SK-N-SH (cell line): ENCODE data around the gene KCTD19. TPM values are rescaled to one million over a fixed set of nuclear protein-coding genes. Genes with fewer than 3 reads are reported as not detected.
"Not testable (repeated sequence)": the region's sequence is repeated elsewhere in the genome, so short reads cannot be mapped to it uniquely, and the experiment has no call there.

Source experiments
- CTCF ChIA-PET: fragments of 300-600, 350-600 bp; formaldehyde crosslinking; extraction: SDS; loops from one replicate; lab custom pipeline; 2021; lab: Yijun Ruan, JAX
- POLR2A ChIA-PET: fragments of 350-600 bp; sonication (Branson Sonifier 250); formaldehyde crosslinking; extraction: SDS; loops from one replicate; lab custom pipeline; 2020; ENCODE audit warnings: antibody characterized with exemption, inconsistent platforms; lab: Yijun Ruan, JAX
- DNase-seq: peaks from one replicate; pipeline ENCODE4 v3.0.0; 2012
- H2AFZ ChIP-seq: fragments of 200-600 bp; sonication (generic); 2 replicates; pipeline ENCODE4 v1.8.1; 2016; ENCODE audit warnings: antibody characterized with exemption, mild to moderate bottlenecking, low read depth
- H3F3A ChIP-seq: fragments of 200-600 bp; sonication (generic); replicated peaks from 2 replicates; pipeline ENCODE3; 2016; ENCODE audit warnings: antibody characterized with exemption, mild to moderate bottlenecking; ENCODE audit not compliant: insufficient read depth
- H3K27ac ChIP-seq, 2 experiments: fragments of 200-500 bp in 1 of 2; fragments of 200-600 bp in 1 of 2; sonication (Bioruptor generic) in 1 of 2; sonication (generic), shearing (Covaris generic) in 1 of 2; 2 replicates each; pipeline versions ENCODE4 v1.5.1 to v1.6.1; 2014 to 2016; ENCODE audit warnings: low read depth in 2 of 2, inconsistent platforms in 1 of 2, low read length in 1 of 2, mild to moderate bottlenecking in 1 of 2, mixed read lengths in 1 of 2
- H3K27me3 ChIP-seq: fragments of 200-600 bp; sonication (generic), shearing (Covaris generic); 2 replicates; pipeline ENCODE4 v1.6.1; 2016; ENCODE audit warnings: mixed run types; ENCODE audit not compliant: insufficient read depth
- H3K36me3 ChIP-seq, 2 experiments: fragments of 200-500 bp in 1 of 2; fragments of 200-600 bp in 1 of 2; sonication (Bioruptor generic) in 1 of 2; sonication (generic) in 1 of 2; replicated peaks in 1 of 2; 2 replicates each; pipeline versions ENCODE3 to v1.5.1; 2014 to 2016; ENCODE audit warnings: low read length in 1 of 2, mild to moderate bottlenecking in 1 of 2; ENCODE audit not compliant: insufficient read depth in 2 of 2, control insufficient read depth in 1 of 2
- H3K4me1 ChIP-seq, 2 experiments: fragments of 200-500 bp in 1 of 2; fragments of 200-600 bp in 1 of 2; sonication (Bioruptor generic) in 1 of 2; sonication (generic), shearing (Covaris generic) in 1 of 2; 2 replicates each; pipeline versions ENCODE4 v1.5.1 to v1.6.1; 2014 to 2016; ENCODE audit warnings: low read depth in 1 of 2, low read length in 1 of 2, mixed run types in 1 of 2; ENCODE audit not compliant: insufficient read depth in 2 of 2, control insufficient read depth in 1 of 2
- H3K4me2 ChIP-seq: fragments of 200-600 bp; sonication (generic), shearing (Covaris generic); 2 replicates; pipeline ENCODE4 v1.6.1; 2017; ENCODE audit warnings: mixed run types
- H3K4me3 ChIP-seq, 2 experiments: fragments of 200-500 bp in 1 of 2; fragments of 200-600 bp in 1 of 2; sonication (Bioruptor generic) in 1 of 2; sonication (generic), shearing (Covaris generic) in 1 of 2; 2 replicates each; pipeline versions ENCODE4 v1.5.1 to v1.8.1; 2014 to 2016; ENCODE audit warnings: low read depth in 2 of 2, inconsistent platforms in 1 of 2, low read length in 1 of 2, mild to moderate bottlenecking in 1 of 2, mixed read lengths in 1 of 2, moderate library complexity in 1 of 2
- H3K79me2 ChIP-seq: fragments of 200-600 bp; sonication (generic); 2 replicates; pipeline ENCODE4 v1.8.1; 2017; ENCODE audit warnings: mild to moderate bottlenecking; ENCODE audit not compliant: insufficient read depth
- H3K9ac ChIP-seq: fragments of 200-600 bp; sonication (generic); 2 replicates; pipeline ENCODE4 v1.6.1; 2017; ENCODE audit warnings: mixed run types
- H3K9me2 ChIP-seq: fragments of 200-600 bp; sonication (generic); 2 replicates; pipeline ENCODE4 v1.6.1; 2017; ENCODE audit warnings: mixed run types
- H3K9me3 ChIP-seq: fragments of 200-600 bp; sonication (generic); 2 replicates; pipeline ENCODE4 v1.6.1; 2017; ENCODE audit warnings: mixed run types, mild to moderate bottlenecking, moderate library complexity
- H4K20me1 ChIP-seq: fragments of 200-600 bp; sonication (generic); 2 replicates; pipeline ENCODE4 v1.6.1; 2017; ENCODE audit warnings: mild to moderate bottlenecking, mixed run types; ENCODE audit not compliant: insufficient read depth
- CHD2 ChIP-seq: fragments of 150-350 bp; IDR thresholded peaks from 2 replicates; pipeline ENCODE4 v1.6.1; 2018; ENCODE audit warnings: low read length; ENCODE audit not compliant: partially characterized antibody
- ELF1 ChIP-seq: IDR thresholded peaks from 2 replicates; pipeline ENCODE4 v1.4.0; 2012
- EZH2phosphoT487 ChIP-seq: fragments of 200-600 bp; sonication (generic); IDR thresholded peaks from 2 replicates; pipeline ENCODE4 v1.6.1; 2017; ENCODE audit warnings: low read depth, mixed run types, mild to moderate bottlenecking, antibody characterized with exemption, moderate library complexity, borderline replicate concordance
- FOSL2 ChIP-seq: IDR thresholded peaks from 2 replicates; pipeline ENCODE4 v1.4.0; 2012; ENCODE audit warnings: low read depth, mild to moderate bottlenecking, moderate library complexity, borderline replicate concordance
- FOXJ3 ChIP-seq: sonication (generic); formaldehyde crosslinking; IDR thresholded peaks from 2 replicates; pipeline ENCODE4 v1.5.1; 2020; ENCODE audit warnings: mild to moderate bottlenecking, missing genetic modification reagents
- GABPA ChIP-seq: IDR thresholded peaks from 2 replicates; pipeline ENCODE4 v1.4.0; 2012; ENCODE audit warnings: low read depth, mild to moderate bottlenecking
- JUND ChIP-seq: IDR thresholded peaks from 2 replicates; pipeline ENCODE4 v1.4.0; 2012
- MXI1 ChIP-seq: IDR thresholded peaks from 2 replicates; pipeline ENCODE4 v1.6.1; 2012; ENCODE audit warnings: mild to moderate bottlenecking, low read depth, low read length, improper control_type of control experiment
- POLR2AphosphoS5 ChIP-seq: IDR thresholded peaks from 2 replicates; pipeline ENCODE4 v1.6.1; 2012; ENCODE audit warnings: low read depth, low read length
- RAD21 ChIP-seq: IDR thresholded peaks from 2 replicates; pipeline ENCODE4 v1.6.1; 2012; ENCODE audit warnings: mild to moderate bottlenecking, low read length
- RFX5 ChIP-seq: IDR thresholded peaks from 2 replicates; pipeline ENCODE4 v1.6.1; 2012; ENCODE audit warnings: mild to moderate bottlenecking, improper control_type of control experiment, low read length
- SIN3A ChIP-seq: IDR thresholded peaks from 2 replicates; pipeline ENCODE4 v1.6.1; 2012; ENCODE audit warnings: low read depth, mild to moderate bottlenecking, low read length, moderate library complexity, borderline replicate concordance
- USF1 ChIP-seq: IDR thresholded peaks from 2 replicates; pipeline ENCODE4 v1.4.0; 2012; ENCODE audit warnings: low read depth, borderline replicate concordance
- YY1 ChIP-seq: IDR thresholded peaks from 2 replicates; pipeline ENCODE4 v1.4.0; 2012; ENCODE audit warnings: low read depth, mild to moderate bottlenecking
- WGBS: methylation state at CpG from one replicate; pipeline ENCODE4 v1.1.6; 2017; ENCODE audit warnings: low lambda C conversion rate; 5-methylcytosine and 5-hydroxymethylcytosine counted together
- polyA plus RNA-seq, 3 experiments: library from polyadenylated mRNA; depleted of rRNA; stranded (reverse); fragments of >200 nt; gene quantifications; 2 replicates each; pipeline ENCODE4 v1.2.3, GENCODE V29; 2012

The KCTD19 gene
- polyA plus RNA-seq, 1 of the 3 experiments (the other 2 are of a cell fraction): 1.8 TPM

DNA sequence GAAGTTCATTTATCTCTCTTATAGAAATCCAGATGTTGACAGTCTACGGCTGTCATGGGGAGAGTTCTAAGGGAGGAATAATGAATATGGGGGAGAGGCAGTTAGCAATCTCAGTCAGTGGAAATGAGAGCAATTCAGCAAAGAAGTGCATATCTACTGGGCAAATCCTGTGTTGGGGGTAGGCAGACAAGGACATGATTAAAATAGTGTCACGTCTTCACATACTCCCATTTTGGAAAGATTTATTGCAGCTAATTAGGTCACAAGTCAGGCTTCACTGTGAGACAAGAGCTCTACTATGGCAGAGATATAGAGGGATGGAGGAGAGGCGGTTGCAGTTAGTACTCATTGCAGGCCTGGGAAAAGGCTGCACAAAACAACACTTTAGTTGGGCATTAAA is 29.9 kb upstream of the KCTD19 start:
- ChIA-PET CTCF (interaction anchor here (0.6 to 1.8 kb wide), 5 partner anchors 11 to 72 kb away, joined by 3 to 5 read pairs (median 3); partner anchors contain the start of genes KCTD19, LRRC36 and TPPP3), POLR2A (no interaction called here)
- Histone ChIP-seq H3K9me2 (no peaks in the 10 kb centered on the region), H3K27me3 (no peaks in the 10 kb centered on the region), H3K9ac (no peak overlapping the region), H3K4me3 (no peak overlapping the region), H4K20me1 (no peaks in the 10 kb centered on the region), H3K4me1 (no peaks in the 10 kb centered on the region), H3K79me2 (no peaks in the 10 kb centered on the region), H2AFZ (no peak overlapping the region), H3K9me3 (no peaks in the 10 kb centered on the region), H3F3A (no peaks in the 10 kb centered on the region), H3K4me2 (no peak overlapping the region), H3K36me3 (no peaks in the 10 kb centered on the region), H3K27ac (no peak overlapping the region)
- TF ChIP-seq POLR2AphosphoS5: no peak
- no peak for TF ChIP-seq EZH2phosphoT487
- no peak for TF ChIP-seq SIN3A
- no peak for TF ChIP-seq CHD2
- no peak for TF ChIP-seq ELF1
- no peak for TF ChIP-seq MXI1
- no peak for TF ChIP-seq USF1
- TF ChIP-seq RAD21: no peak
- TF ChIP-seq GABPA: no peak
- TF ChIP-seq JUND: no peak
- TF ChIP-seq YY1: no peak
- no peak for TF ChIP-seq FOXJ3 (CRISPR knock-in tag)
- no peak for TF ChIP-seq RFX5
- TF ChIP-seq FOSL2: no peak
- no peak for DNase-seq
- 82% methylated on average over 3 of the region's 3 CpGs for WGBS

DNA sequence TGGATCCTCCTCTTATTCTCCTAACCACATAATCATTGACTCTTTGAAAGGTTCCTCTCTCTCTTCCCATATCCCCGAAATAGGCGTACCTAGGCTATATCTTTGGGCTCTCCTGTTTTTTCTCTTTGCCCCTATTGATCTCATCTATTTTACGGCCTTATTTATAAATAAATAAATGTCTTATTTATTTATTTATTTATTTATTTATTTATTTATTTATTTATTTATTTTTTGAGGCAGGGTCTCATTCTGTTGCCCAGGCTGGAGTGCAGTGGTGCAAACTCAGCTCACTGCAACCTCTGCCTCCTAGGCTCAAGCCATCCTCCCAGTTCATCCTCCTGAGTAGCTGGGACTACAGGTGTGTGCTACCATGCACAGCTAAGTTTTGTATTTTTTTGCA is 25.9 kb upstream of the KCTD19 start:
- H3K9me2 ChIP-seq, H3K27me3 ChIP-seq, H3K4me3 ChIP-seq, DNase-seq, H3K9ac ChIP-seq, H3K36me3 ChIP-seq, H3K4me1 ChIP-seq, H2AFZ ChIP-seq, H3K27ac ChIP-seq, POLR2A ChIA-PET, H3K4me2 ChIP-seq, H4K20me1 ChIP-seq, H3K9me3 ChIP-seq, H3K79me2 ChIP-seq, H3F3A ChIP-seq: not testable (repeated sequence)
- WGBS: 94% methylated on average over 3 of the region's 3 CpGs
- CTCF ChIA-PET: interaction anchor here (0.6 to 2.7 kb wide), 6 partner anchors 12 to 76 kb away, joined by 3 to 10 read pairs (median 4); partner anchors contain the start of gene ZDHHC1
